WTC11 (cell line): ENCODE data around the gene GPC5. TPM values are rescaled to one million over a fixed set of nuclear protein-coding genes. Genes with fewer than 3 reads are reported as not detected.

Experiments used
- ATAC-seq: fragments of 200-7000 bp; cut with Tn5 transposase; 2 replicates; pipeline ENCODE4 v1.10.0; 2021; ENCODE audit warnings: mild to moderate bottlenecking, moderate library complexity
- CTCF ChIA-PET: fragments of 300-600 bp; sonication (Branson Sonifier 250); formaldehyde crosslinking; loops from one replicate; lab custom pipeline; 2021; ENCODE audit warnings: antibody characterized with exemption; lab: Charles Lee
- POLR2A ChIA-PET: fragments of 350-600 bp; sonication (Branson Sonifier 250); formaldehyde crosslinking; loops from one replicate; lab custom pipeline; 2021; ENCODE audit warnings: antibody characterized with exemption; lab: Charles Lee
- DNase-seq: peaks from one replicate; pipeline ENCODE4 v3.0.0; 2021; ENCODE audit warnings: low spot score
- H3K27ac Mint-ChIP-seq: 2 replicates; pipeline ENCODE4 v1.8.0; 2021; ENCODE audit warnings: mixed read lengths
- H3K27me3 Mint-ChIP-seq: 2 replicates; pipeline ENCODE4 v1.8.0; 2021; ENCODE audit warnings: low read depth, mild to moderate bottlenecking, moderate library complexity, mixed read lengths
- H3K36me3 Mint-ChIP-seq: 2 replicates; pipeline ENCODE4 v1.8.0; 2021; ENCODE audit warnings: mixed read lengths
- H3K4me1 Mint-ChIP-seq: 2 replicates; pipeline ENCODE4 v1.8.0; 2022; ENCODE audit warnings: mixed read lengths
- H3K4me3 Mint-ChIP-seq: 2 replicates; pipeline ENCODE4 v1.8.0; 2021; ENCODE audit warnings: mild to moderate bottlenecking, moderate library complexity, mixed read lengths
- H3K9me3 Mint-ChIP-seq: 2 replicates; pipeline ENCODE4 v1.8.0; 2021; ENCODE audit warnings: mixed read lengths
- ATF2 ChIP-seq: sonication (generic); formaldehyde crosslinking; IDR thresholded peaks from 2 replicates; pipeline ENCODE4 v1.8.1; 2022; ENCODE audit warnings: low read depth, missing genetic modification reagents, borderline replicate concordance
- CDX4 ChIP-seq: fragments of 250-450 bp; sonication (Bioruptor Pico); IDR thresholded peaks from 2 replicates; pipeline ENCODE4 v1.9.0; 2021; ENCODE audit warnings: moderate library complexity, mild to moderate bottlenecking, inconsistent platforms, borderline replicate concordance
- E2F4 ChIP-seq: sonication (generic); formaldehyde crosslinking; IDR thresholded peaks from 2 replicates; pipeline ENCODE4 v1.8.1; 2022; ENCODE audit warnings: low read depth, mild to moderate bottlenecking, moderate library complexity, missing genetic modification reagents, borderline replicate concordance
- GABPB1 ChIP-seq: sonication (generic); formaldehyde crosslinking; IDR thresholded peaks from 2 replicates; pipeline ENCODE4 v1.8.1; 2023; ENCODE audit warnings: mild to moderate bottlenecking, missing genetic modification reagents
- HMGA2 ChIP-seq: fragments of 250-450 bp; sonication (Bioruptor Pico); IDR thresholded peaks from 2 replicates; pipeline ENCODE4 v1.4.0; 2021; ENCODE audit warnings: mild to moderate bottlenecking, moderate library complexity
- HMGXB4 ChIP-seq: sonication (generic); formaldehyde crosslinking; IDR thresholded peaks from 2 replicates; pipeline ENCODE4 v1.8.1; 2023; ENCODE audit warnings: mild to moderate bottlenecking, moderate library complexity, missing genetic modification reagents
- JAZF1 ChIP-seq: fragments of 250-450 bp; sonication (Bioruptor Pico); IDR thresholded peaks from 2 replicates; pipeline ENCODE4 v1.9.0; 2021; ENCODE audit warnings: moderate library complexity, mild to moderate bottlenecking, inconsistent platforms
- JUN ChIP-seq: sonication (generic); formaldehyde crosslinking; IDR thresholded peaks from 2 replicates; pipeline ENCODE4 v1.8.0; 2023; ENCODE audit warnings: mild to moderate bottlenecking, missing genetic modification reagents
- NFATC4 ChIP-seq: fragments of 250-450 bp; sonication (Bioruptor Pico); IDR thresholded peaks from 2 replicates; pipeline ENCODE4 v1.9.0; 2021; ENCODE audit warnings: mild to moderate bottlenecking
- NFE2L1 ChIP-seq: sonication (generic); formaldehyde crosslinking; IDR thresholded peaks from 2 replicates; pipeline ENCODE4 v1.8.1; 2023; ENCODE audit warnings: missing genetic modification reagents
- NFYB ChIP-seq: sonication (generic); formaldehyde crosslinking; conservative IDR thresholded peaks from 2 replicates; pipeline ENCODE4 v1.8.0; 2022; ENCODE audit warnings: low read depth, missing genetic modification reagents
- NR2C2 ChIP-seq: sonication (generic); formaldehyde crosslinking; IDR thresholded peaks from 2 replicates; pipeline ENCODE4 v1.8.0; 2022; ENCODE audit warnings: mild to moderate bottlenecking, missing genetic modification reagents
- NR3C1 ChIP-seq: sonication (generic); formaldehyde crosslinking; conservative IDR thresholded peaks from 2 replicates; pipeline ENCODE4 v1.8.1; 2023; ENCODE audit warnings: low read depth, mild to moderate bottlenecking, missing genetic modification reagents
- OVOL2 ChIP-seq: fragments of 250-450 bp; sonication (Bioruptor Pico); IDR thresholded peaks from 2 replicates; pipeline ENCODE4 v1.9.0; 2021; ENCODE audit warnings: mild to moderate bottlenecking, borderline replicate concordance
- PREB ChIP-seq: sonication (generic); formaldehyde crosslinking; IDR thresholded peaks from 2 replicates; pipeline ENCODE4 v1.8.1; 2022; ENCODE audit warnings: mild to moderate bottlenecking, missing genetic modification reagents, moderate library complexity, borderline replicate concordance
- RELA ChIP-seq: sonication (generic); formaldehyde crosslinking; IDR thresholded peaks from 2 replicates; pipeline ENCODE4 v1.8.1; 2022; ENCODE audit warnings: missing genetic modification reagents, mild to moderate bottlenecking, borderline replicate concordance
- STAT6 ChIP-seq: sonication (generic); formaldehyde crosslinking; conservative IDR thresholded peaks from 2 replicates; pipeline ENCODE4 v1.8.1; 2023; ENCODE audit warnings: mild to moderate bottlenecking, low read depth, missing genetic modification reagents, moderate library complexity
- TP53 ChIP-seq: sonication (generic); formaldehyde crosslinking; IDR thresholded peaks from 2 replicates; pipeline ENCODE4 v1.8.1; 2023; ENCODE audit warnings: mild to moderate bottlenecking, missing genetic modification reagents
- ZBTB43 ChIP-seq: sonication (generic); formaldehyde crosslinking; IDR thresholded peaks from 2 replicates; pipeline ENCODE4 v1.8.1; 2023; ENCODE audit warnings: mild to moderate bottlenecking, missing genetic modification reagents
- ZMAT4 ChIP-seq: fragments of 250-450 bp; sonication (Bioruptor Pico); IDR thresholded peaks from 2 replicates; pipeline ENCODE4 v1.9.0; 2021; ENCODE audit warnings: mild to moderate bottlenecking
- total RNA-seq: library from RNA; stranded (reverse); gene quantifications from 3 replicates; pipeline ENCODE4 v1.2.3, GENCODE V29; 2021

GPC5 gene
- total RNA-seq, 1 experiment from 2014 or later = 0.46 TPM

GRCh38 chr13:91370501-91370900 lies 27.9 kb upstream of the GPC5 start:
- no peak overlapping the region for H3K4me3 Mint-ChIP-seq
- TF ChIP-seq NR3C1 (no peak), NFE2L1 (CRISPR knock-in tag) (no peak)
- H3K36me3 Mint-ChIP-seq = no peaks in the 10 kb centered on the region
- POLR2A ChIA-PET = no interaction called here
- CTCF ChIA-PET = interaction anchor here (1.2 to 1.4 kb wide), 2 partner anchors 36 to 411 kb away, joined by 3 read pairs; no protein-coding TSS in a partner anchor
- peaks cover 19% of the 10 kb centered on the region for H3K4me1 Mint-ChIP-seq
- H3K27me3 Mint-ChIP-seq = no peaks in the 10 kb centered on the region
- no peak overlapping the region for H3K27ac Mint-ChIP-seq
- ATAC-seq = no peak
- no peak for DNase-seq
- no peaks in the 10 kb centered on the region for H3K9me3 Mint-ChIP-seq

- CTCF ChIA-PET = interaction anchor here (1.4 kb wide), 1 partner anchor 9 kb away, joined by 5 read pairs; no protein-coding TSS in a partner anchor
- Mint-ChIP-seq H3K27me3 (no peaks in the 10 kb centered on the region), H3K4me1 (peaks cover 19% of the 10 kb centered on the region), H3K36me3 (no peaks in the 10 kb centered on the region), H3K9me3 (no peaks in the 10 kb centered on the region), H3K4me3 (no peak overlapping the region), H3K27ac (no peak overlapping the region)
- TF ChIP-seq NFATC4 (no peak), ATF2 (CRISPR knock-in tag) (no peak), TP53 (no peak), NR2C2 (CRISPR knock-in tag) (no peak), GABPB1 (CRISPR knock-in tag) (no peak), ZBTB43 (CRISPR knock-in tag) (no peak), JUN (CRISPR knock-in tag) (no peak), STAT6 (CRISPR knock-in tag) (no peak), JAZF1 (CRISPR knock-in tag) (no peak), HMGA2 (CRISPR knock-in tag) (no peak), RELA (CRISPR knock-in tag) (no peak), PREB (CRISPR knock-in tag) (no peak), ZMAT4 (CRISPR knock-in tag) (no peak), CDX4 (CRISPR knock-in tag) (no peak), NFYB (CRISPR knock-in tag) (no peak), HMGXB4 (no peak), E2F4 (CRISPR knock-in tag) (no peak), OVOL2 (CRISPR knock-in tag) (no peak)
- DNase-seq = no peak
- ATAC-seq = no peak
- POLR2A ChIA-PET = no interaction called here
Measured at GRCh38 chr13:91372911-91373310, 25.5 kb upstream of the GPC5 start.
